Activated CD8-positive, alpha-beta memory T cell treated with anti-CD3 and anti-CD28 coated beads for 48 hours (primary cell): ENCODE data around the gene SRSF6.
"Not testable (repeated sequence)": the region's sequence is repeated elsewhere in the genome, so short reads cannot be mapped to it uniquely, and the experiment has no call there.

Source experiments
- DNase-seq, 3 experiments: peaks; one replicate each; pipeline ENCODE4 v3.0.0-alpha.2; 2020; ENCODE audit warnings: low read depth in 2 of 3, low spot score in 2 of 3

SRSF6 gene

DNA sequence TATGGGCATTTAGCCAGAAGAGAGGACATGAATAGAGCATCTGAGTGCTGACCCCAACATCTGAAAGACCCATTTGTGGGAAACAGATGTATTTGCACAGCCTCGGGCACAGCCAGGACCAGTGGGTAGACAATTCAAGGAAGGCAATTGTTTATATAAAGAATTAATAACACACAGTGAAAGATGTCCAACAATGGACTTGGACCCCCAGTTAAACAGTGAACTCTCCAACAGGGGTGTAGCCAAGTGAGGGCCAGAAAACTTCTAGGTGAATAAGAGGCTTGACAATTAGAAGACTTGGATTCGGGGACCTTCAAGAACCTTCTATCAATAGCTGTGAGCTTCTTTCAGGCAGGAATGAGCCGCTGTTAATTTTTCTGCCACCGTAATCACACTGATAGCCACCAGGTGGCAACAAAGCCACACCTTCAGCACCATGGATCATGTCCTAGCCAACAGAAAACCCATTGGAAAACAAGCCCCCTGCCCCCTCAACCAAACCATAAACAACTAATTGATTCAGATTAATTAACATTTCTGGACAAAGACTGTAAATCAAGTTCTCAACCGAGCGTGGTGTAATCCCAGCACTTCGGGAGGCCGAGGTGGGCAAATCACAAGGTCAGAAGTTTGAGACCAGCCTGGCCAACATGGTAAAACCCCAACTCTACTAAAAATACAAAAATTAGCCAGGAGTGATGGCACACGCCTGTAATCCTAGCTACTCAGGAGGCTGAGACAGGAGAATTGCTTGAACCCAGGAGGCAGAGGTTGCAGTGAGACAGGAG is 8.8 kb upstream of the SRSF6 start:
- DNase-seq: no peak

GRCh38 chr20:43450841-43451799 is 6.6 kb upstream of the SRSF6 start:
- no peak for DNase-seq

DNA sequence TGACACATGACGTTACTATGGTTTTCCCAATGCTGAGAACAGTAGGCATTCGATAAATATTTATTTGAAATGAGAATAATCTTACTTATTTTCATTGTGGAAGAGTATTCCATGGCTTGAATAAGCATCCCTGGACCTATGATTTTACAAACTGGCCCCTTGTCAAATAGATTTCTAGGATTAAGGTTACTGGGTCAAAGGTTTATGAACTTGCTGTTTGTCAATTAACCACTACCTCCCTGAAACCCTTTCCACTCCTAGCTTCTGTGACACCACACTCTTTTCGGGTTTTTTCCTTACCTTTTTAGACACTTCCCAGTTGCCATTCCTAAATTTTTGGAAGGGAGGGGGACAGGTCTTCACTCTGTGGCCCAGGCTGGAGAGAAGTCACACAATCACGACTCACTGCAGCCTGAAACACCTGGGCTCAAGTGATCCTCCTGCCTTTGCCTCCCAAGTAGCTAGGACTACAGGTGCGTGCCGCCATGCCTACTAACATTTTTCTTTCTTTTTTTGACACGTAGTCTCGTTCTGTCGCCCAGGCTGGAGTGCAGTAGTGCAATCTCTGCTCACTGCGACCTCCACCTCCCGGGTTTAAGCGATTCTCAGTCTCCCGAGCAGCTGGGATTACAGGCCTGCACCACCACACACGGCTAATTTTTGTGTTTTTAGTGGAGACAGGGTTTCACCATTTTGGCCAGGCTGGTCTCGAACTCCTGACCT is 5.1 kb upstream of the SRSF6 start:
- no peak for DNase-seq

DNA sequence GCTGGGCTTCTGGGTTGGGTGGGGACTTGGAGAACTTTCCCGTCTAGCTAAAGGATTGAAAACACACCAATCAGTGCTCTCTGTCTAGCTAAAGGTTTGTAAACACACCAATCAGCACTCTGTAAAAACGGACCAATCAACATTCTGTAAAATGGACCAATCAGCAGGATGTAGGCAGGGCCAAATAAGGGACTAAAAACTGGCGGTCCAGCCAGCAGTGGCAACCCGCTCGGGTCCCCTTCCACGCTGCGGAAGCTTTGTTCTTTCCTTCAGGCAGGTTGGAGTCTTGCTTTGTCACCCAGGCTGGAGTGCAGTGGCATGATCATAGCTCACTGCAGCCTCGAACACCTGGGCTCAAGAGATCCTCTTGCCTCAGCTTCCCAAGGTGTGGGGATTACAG is 1.4 kb upstream of the SRSF6 start:
- not testable (repeated sequence) for DNase-seq

- peak; percentile 54 to 66 (median 63) for DNase-seq
Observed at GRCh38 chr20:43456809-43457639, 672 bp upstream of the SRSF6 start.

- peak in 1 of 3 experiments; percentile 23 for DNase-seq
Observed at GRCh38 chr20:43458422-43458924, 777 bp downstream of the SRSF6 start.

GRCh38 chr20:43459022-43459942 is 1.6 kb downstream of the SRSF6 start:
- DNase-seq: no peak

DNA sequence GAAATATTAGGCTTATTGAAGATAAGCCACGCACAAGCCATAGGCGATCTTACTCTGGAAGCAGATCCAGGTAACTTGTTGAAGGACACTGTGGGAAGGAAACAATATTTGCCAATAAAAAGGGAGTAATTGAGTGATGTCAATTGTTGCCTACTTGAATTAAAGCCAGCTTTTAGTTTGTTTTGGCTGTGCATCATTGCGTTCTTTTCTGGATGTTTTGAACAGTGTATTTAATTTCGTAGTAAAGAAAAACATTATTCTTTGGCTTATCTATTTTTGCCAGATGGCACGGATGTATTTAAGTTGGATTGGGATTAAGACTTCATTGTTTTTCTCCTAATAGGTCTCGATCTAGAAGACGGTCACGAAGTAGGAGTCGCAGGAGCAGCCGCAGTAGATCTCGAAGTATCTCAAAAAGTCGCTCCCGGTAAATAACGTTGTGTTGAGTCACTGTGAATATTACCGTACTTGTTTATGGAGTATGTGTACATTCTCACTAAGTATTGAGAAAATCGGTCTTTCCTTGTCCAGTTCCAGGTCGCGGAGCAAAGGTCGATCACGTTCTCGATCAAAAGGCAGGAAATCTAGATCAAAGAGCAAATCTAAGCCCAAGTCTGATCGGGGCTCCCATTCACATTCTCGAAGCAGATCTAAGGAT is 2.6 kb downstream of the SRSF6 start:
- DNase-seq: no peak

- no peak for DNase-seq
Observed at GRCh38 chr20:43460830-43461200, 3.1 kb downstream of the SRSF6 start.

- no peak for DNase-seq
Observed at GRCh38 chr20:43461894-43462659, 4.4 kb downstream of the SRSF6 start.

GRCh38 chr20:43462660-43463526 is 5.2 kb downstream of the SRSF6 start:
- no peak for DNase-seq

DNA sequence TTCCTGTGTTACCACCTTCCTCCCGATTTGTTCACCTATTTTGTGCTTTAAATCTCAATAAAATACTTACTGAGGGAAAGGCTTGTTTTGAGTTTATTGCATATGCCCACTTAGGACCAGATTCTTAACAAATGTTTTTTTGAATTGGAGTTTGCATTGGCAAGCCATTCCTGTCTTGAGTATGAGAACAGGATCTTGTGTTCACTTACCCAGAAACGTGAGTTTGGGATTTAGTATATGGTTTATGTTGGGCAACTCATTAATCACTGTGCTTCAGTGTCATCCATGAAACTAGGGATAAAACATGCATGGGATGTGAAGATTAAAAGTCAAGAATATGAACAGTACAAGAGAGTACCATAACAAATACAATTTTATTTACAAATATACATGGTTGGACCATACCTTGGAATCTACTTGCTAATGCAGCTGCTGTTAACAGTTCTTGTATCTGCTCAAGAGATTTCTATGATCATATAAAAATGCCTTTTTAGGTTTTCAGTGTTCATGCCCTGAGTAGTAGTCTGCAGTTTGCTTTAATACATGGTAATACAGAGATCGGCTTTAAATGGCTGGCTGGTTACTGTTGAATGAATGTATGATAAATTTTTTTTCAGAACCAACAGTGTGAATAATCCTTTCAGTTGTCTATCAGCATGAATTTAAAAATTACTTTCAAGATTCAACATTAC is 6.0 kb downstream of the SRSF6 start:
- no peak for DNase-seq

GRCh38 chr20:43464219-43464790 is 6.6 kb downstream of the SRSF6 start:
- no peak for DNase-seq

GRCh38 chr20:43465625-43465943 is 7.9 kb downstream of the SRSF6 start:
- DNase-seq: no peak

DNA sequence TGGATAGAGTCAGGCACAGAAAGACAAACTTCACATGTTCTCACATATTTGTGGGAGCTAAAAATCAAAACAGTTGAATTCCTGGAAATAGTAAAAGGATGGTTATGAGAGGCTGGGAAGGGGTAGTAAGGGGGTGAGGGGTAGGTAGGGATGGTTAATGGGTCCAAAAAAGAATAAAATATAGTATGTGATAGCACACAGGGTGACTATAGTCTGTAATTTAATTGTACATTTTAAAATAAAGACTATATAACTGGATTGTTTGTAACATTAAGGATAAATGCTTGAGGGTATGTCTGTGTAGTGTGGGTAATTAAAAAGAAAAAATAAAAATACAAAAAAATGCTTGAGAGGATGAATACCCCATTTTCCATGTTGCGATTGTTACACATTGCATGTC is 9.9 kb downstream of the SRSF6 start:
- no peak for DNase-seq

DNA sequence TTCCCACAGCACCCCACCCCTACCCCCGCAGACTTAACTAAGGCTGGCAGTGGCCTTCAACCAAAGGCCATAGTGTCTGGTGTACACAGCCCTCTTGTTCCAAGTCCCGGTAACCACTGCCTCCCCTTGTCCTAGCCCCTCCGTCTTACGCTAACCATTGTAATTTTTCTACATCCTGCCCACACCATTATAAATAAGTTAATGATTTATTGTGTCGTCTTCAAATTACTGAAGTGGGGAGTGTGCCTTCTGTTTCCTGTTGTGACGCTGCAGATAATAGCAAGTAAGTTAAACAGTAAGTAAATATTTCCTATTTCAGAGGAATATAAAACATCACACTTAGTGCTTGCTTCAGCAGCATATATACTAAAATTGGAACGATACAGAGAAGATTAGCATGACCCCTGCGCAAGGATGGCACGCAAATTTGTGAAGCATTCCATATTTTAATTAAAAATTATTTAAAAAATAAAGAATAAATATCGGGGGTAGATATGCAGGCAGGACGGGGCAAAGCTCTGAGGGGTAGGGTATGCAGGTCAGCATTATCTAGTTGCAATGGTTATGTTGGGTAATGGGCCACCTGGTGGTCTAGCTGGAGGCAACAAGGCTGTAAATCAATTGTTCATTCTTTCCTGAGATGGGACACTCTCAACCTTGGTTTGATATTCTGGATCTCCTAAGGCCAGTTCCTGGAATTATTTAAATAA is 15.1 kb downstream of the SRSF6 start:
- DNase-seq: no peak
